ENCODE results near the gene GOLGA7B.

The GOLGA7B gene

DNA sequence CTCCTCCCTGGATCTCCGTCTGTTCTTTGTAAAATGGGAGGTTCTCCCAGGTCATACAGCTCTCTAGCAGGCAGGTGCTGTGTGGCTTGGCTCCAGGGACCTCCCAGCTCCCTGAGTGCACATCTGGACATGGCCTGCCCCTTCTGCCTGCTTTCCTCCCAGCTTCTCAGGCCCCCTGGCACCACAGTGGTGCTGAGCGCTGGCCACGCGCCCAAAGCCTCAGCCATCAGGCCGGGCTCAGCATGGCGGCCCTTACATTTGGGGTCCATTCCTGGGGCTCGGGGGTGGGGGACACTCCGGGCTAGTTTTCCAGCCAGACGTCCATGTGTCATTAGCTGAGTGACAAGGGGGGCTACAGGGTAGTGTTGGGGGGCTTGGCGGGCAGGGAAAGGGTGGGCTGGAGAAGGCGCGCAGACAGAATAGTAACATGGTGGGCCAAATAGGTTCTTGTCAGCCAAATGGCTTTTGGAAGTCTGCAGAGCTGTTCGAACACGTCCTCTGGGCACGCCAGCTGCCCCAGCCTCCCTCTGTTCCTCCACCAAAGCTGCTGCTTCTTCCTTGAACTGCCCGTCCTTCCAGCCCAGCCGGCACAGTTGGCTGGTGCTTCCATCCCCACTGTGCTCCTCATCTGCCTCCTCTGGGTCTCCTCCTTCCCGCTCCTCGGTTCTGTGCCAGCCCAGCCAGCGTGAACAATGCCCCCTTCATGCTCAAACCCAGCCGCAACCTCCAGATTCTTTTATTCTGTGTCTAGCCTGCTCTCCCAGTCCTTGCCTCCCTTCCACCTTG, 65.9 kb downstream of the GOLGA7B start:
- TF ChIP-seq, protein P1, sequence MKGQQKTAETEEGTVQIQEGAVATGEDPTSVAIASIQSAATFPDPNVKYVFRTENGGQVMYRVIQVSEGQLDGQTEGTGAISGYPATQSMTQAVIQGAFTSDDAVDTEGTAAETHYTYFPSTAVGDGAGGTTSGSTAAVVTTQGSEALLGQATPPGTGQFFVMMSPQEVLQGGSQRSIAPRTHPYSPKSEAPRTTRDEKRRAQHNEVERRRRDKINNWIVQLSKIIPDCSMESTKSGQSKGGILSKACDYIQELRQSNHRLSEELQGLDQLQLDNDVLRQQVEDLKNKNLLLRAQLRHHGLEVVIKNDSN (IDR thresholded peaks at IDR 0.05): no peak
- TF ChIP-seq, protein P2, sequence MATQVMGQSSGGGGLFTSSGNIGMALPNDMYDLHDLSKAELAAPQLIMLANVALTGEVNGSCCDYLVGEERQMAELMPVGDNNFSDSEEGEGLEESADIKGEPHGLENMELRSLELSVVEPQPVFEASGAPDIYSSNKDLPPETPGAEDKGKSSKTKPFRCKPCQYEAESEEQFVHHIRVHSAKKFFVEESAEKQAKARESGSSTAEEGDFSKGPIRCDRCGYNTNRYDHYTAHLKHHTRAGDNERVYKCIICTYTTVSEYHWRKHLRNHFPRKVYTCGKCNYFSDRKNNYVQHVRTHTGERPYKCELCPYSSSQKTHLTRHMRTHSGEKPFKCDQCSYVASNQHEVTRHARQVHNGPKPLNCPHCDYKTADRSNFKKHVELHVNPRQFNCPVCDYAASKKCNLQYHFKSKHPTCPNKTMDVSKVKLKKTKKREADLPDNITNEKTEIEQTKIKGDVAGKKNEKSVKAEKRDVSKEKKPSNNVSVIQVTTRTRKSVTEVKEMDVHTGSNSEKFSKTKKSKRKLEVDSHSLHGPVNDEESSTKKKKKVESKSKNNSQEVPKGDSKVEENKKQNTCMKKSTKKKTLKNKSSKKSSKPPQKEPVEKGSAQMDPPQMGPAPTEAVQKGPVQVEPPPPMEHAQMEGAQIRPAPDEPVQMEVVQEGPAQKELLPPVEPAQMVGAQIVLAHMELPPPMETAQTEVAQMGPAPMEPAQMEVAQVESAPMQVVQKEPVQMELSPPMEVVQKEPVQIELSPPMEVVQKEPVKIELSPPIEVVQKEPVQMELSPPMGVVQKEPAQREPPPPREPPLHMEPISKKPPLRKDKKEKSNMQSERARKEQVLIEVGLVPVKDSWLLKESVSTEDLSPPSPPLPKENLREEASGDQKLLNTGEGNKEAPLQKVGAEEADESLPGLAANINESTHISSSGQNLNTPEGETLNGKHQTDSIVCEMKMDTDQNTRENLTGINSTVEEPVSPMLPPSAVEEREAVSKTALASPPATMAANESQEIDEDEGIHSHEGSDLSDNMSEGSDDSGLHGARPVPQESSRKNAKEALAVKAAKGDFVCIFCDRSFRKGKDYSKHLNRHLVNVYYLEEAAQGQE (IDR thresholded peaks at IDR 0.05; ENCODE audit: low read depth): no peak
- TF ChIP-seq EGR1 (IDR thresholded peaks at IDR 0.05): no peak

DNA sequence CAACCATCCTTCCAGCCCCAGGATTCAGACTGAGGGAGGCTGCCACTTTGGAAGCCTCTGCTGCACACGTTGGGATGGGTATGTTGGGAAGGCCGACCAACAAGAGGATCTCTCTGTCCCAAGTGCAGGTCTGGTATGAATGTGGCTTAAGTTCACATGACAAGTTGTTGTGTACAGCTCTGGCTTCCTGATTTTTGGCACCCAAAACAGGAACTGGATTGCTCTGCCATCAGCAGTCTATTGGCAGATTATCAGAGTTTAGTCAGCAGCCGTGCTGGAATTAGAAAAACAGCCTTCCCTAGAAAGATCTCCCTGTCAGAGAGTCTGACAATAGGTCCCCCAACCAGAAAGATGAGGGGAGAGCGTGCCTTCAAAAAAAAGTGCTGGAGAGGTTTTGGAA, 66.9 kb downstream of the GOLGA7B start:
- no peak for TF ChIP-seq TEAD4 (IDR thresholded peaks at IDR 0.05)
- TF ChIP-seq FOXM1 (IDR thresholded peaks at IDR 0.05; ENCODE audit: borderline replicate concordance, low read depth): no peak
- no peak for TF ChIP-seq EP300 (IDR thresholded peaks at IDR 0.05; ENCODE audit: borderline replicate concordance)
- TF ChIP-seq RAD21 (IDR thresholded peaks at IDR 0.05; ENCODE audit: low read depth): no peak
- TF ChIP-seq CEBPB (IDR thresholded peaks at IDR 0.05): no peak
- no peak for TF ChIP-seq ZBTB7A (IDR thresholded peaks at IDR 0.05; ENCODE audit: low read depth)
- TF ChIP-seq CREB1 (IDR thresholded peaks at IDR 0.05; ENCODE audit: low read depth): no peak
- TF ChIP-seq, protein P3, sequence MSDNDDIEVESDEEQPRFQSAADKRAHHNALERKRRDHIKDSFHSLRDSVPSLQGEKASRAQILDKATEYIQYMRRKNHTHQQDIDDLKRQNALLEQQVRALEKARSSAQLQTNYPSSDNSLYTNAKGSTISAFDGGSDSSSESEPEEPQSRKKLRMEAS (IDR thresholded peaks at IDR 0.05): no peak
- TF ChIP-seq TCF12 (IDR thresholded peaks at IDR 0.05; ENCODE audit: low read depth): no peak
- TF ChIP-seq YY1 (IDR thresholded peaks at IDR 0.05; ENCODE audit: low read depth): no peak
- TF ChIP-seq EGR1 (IDR thresholded peaks at IDR 0.05): no peak
- no peak for TF ChIP-seq NFIC (IDR thresholded peaks at IDR 0.05)
- TF ChIP-seq TAF1 (IDR thresholded peaks at IDR 0.05; ENCODE audit: low read depth): no peak
- TF ChIP-seq, protein P2 (IDR thresholded peaks at IDR 0.05; ENCODE audit: low read depth): no peak
- TF ChIP-seq, protein P1 (IDR thresholded peaks at IDR 0.05): no peak

DNA sequence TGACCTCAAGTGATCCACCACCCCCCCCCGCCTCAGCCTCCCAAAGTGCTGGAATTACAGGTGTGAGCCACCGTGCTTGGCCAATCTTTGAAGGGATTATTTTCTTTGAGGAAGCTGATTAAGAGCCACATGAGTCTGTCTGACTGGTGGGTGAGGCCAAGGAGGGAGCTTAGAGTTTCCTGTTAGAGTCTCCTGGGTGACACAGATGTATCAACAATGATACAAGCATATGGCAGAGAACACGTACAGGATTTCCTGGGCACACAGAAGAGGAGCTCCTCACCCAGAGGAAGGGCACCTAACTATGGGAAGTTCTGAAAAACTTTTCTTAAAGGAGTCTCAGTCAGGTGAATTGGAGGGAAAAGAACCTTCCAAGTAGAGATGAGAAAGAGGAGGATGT, 69.4 kb downstream of the GOLGA7B start:
- TF ChIP-seq EP300 (IDR thresholded peaks at IDR 0.05; ENCODE audit: borderline replicate concordance) (no peak), NFIC (IDR thresholded peaks at IDR 0.05) (no peak), TAF1 (IDR thresholded peaks at IDR 0.05; ENCODE audit: low read depth) (no peak), FOXM1 (IDR thresholded peaks at IDR 0.05; ENCODE audit: borderline replicate concordance, low read depth) (no peak), TEAD4 (IDR thresholded peaks at IDR 0.05) (no peak), CEBPB (IDR thresholded peaks at IDR 0.05) (no peak), RAD21 (IDR thresholded peaks at IDR 0.05; ENCODE audit: low read depth) (no peak), ZBTB7A (IDR thresholded peaks at IDR 0.05; ENCODE audit: low read depth) (no peak), YY1 (IDR thresholded peaks at IDR 0.05; ENCODE audit: low read depth) (no peak), EGR1 (IDR thresholded peaks at IDR 0.05) (no peak), TCF12 (IDR thresholded peaks at IDR 0.05; ENCODE audit: low read depth) (no peak), CREB1 (IDR thresholded peaks at IDR 0.05; ENCODE audit: low read depth) (no peak)
- TF ChIP-seq, protein P2 (IDR thresholded peaks at IDR 0.05; ENCODE audit: low read depth): no peak
- TF ChIP-seq, protein P3 (IDR thresholded peaks at IDR 0.05): no peak
- TF ChIP-seq, protein P1 (IDR thresholded peaks at IDR 0.05): no peak

DNA sequence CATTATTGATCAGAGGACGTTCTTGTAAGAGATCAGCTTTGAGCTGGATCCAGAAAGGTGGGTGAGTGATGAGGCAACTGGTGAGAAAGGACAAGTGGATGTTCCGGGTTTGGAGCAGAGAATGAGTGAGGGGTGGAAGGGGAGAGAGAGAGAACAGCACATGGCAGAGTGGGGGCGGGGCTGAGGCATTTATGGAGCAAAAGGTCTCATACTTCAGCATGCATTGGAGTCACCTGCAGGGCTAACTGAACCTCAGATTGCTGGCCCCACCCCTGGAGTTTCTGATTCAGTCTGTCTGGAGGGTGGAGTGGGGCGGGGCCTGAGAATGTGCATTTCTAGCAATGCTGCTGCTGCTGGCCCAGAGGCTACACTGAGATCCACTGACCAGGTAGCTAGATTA, 71.2 kb downstream of the GOLGA7B start:
- TF ChIP-seq TEAD4 (IDR thresholded peaks at IDR 0.05) (no peak), RAD21 (IDR thresholded peaks at IDR 0.05; ENCODE audit: low read depth) (no peak), CEBPB (IDR thresholded peaks at IDR 0.05) (no peak)
- TF ChIP-seq, protein P2 (IDR thresholded peaks at IDR 0.05; ENCODE audit: low read depth): no peak

Measured in Ishikawa (cell line).